Measurements from ENCODE around the gene SFXN2.
"Not testable (repeated sequence)": the region's sequence is repeated elsewhere in the genome, so short reads cannot be mapped to it uniquely, and the experiment has no call there.

DNA sequence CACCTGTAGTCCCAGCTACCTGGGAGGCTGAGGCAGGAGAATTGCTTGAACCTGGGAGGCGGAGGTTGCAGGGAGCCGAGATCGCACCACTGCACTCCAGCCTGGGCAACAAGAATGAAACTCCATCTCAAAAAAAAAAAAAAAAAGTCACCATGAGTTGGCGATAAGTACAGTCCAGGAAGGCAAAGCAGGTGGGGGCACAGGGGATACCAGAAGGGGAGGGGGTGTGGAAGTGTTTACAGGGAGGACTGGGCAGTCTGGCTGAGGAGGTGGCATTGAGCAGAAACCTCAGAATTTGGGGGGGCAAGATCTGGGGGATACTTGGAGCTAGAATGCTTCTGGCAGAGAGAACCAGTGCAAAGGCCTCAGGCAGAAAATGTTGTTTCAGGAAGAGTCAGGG is 47.0 kb upstream of the SFXN2 start:
- TF ChIP-seq, protein P1, sequence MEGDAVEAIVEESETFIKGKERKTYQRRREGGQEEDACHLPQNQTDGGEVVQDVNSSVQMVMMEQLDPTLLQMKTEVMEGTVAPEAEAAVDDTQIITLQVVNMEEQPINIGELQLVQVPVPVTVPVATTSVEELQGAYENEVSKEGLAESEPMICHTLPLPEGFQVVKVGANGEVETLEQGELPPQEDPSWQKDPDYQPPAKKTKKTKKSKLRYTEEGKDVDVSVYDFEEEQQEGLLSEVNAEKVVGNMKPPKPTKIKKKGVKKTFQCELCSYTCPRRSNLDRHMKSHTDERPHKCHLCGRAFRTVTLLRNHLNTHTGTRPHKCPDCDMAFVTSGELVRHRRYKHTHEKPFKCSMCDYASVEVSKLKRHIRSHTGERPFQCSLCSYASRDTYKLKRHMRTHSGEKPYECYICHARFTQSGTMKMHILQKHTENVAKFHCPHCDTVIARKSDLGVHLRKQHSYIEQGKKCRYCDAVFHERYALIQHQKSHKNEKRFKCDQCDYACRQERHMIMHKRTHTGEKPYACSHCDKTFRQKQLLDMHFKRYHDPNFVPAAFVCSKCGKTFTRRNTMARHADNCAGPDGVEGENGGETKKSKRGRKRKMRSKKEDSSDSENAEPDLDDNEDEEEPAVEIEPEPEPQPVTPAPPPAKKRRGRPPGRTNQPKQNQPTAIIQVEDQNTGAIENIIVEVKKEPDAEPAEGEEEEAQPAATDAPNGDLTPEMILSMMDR (conservative IDR thresholded peaks at IDR 0.05 in 1 of 2, IDR thresholded peaks at IDR 0.05 in 1 of 2; ENCODE audit: extremely low read depth in 1 of 2, insufficient read depth in 1 of 2, low read depth in 1 of 2, low read length in 2 of 2), result not testable (repeated sequence)
- not testable (repeated sequence) for TF ChIP-seq EZH2 (IDR thresholded peaks at IDR 0.05; ENCODE audit: borderline replicate concordance, low read length)

All from mammary epithelial cell (primary cell).